COR-L47 (cell line): ENCODE results near the gene FNDC10.

Experiments used
- DNase-seq: peaks from one replicate; lab custom pipeline; 2025; lab: John Stamatoyannopoulos, UW

The FNDC10 gene

GRCh38 chr1:1616045-1616790 is 16.3 kb upstream of the FNDC10 start:
- peak; percentile 23 for DNase-seq

- peak; percentile 99 for DNase-seq
These were observed 15.5 kb upstream of the FNDC10 start, which contains the start of gene MIB2 for GRCh38 chr1:1615256-1616044. MIB2 (plus strand) TSS chr1:1615500; CDS start chr1:1623453, 7,953 bp downstream.

DNA sequence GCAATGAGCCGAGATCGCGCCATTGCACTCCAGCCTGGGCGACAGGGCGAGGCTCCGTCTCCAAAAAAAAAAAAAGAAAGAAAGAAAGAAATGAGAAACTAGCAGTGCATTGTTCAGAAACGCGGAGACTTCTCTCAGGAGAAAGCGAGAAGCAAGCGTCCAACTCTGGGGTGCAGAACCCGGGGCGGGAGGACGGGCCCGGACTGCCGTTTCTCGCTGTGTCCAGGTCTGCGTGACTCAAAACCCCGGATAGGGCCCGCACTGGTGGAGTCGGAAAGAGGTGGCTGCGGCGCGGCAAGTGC is 15.0 kb upstream of the FNDC10 start:
- DNase-seq: no peak

GRCh38 chr1:1614204-1614953 is 14.4 kb upstream of the FNDC10 start:
- peak; percentile 29 for DNase-seq

DNA sequence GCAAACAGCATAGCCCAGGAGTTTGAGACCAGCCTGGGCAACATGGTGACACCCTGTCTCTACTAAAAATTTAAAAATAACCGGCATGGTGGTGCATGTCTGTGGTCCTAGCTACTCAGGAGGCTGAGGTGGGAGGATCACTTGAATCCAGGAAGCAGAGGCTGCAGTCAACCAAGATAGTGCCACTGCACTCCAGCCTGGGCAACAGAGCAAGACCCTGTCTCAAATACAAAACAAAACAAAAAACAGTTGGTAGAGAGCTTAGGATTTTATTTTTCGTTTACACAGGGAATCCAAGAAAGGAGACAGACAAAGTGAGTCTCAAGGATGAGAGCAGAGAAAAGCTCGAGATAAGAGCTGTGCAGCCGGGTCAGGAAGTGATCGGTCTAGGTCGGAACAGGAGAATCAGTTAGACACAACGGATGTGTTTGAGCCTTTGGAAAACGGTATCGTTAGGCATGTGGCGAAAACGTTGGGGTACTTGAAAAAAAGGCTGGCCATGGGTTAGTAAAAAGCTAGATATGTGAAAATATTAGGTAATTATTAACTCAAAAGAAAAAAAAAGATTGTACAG is 13.7 kb upstream of the FNDC10 start:
- DNase-seq: no peak

GRCh38 chr1:1612104-1612400 is 12.1 kb upstream of the FNDC10 start:
- DNase-seq: no peak

- DNase-seq: no peak
These were observed 10.9 kb upstream of the FNDC10 start for GRCh38 chr1:1610796-1611195.

DNA sequence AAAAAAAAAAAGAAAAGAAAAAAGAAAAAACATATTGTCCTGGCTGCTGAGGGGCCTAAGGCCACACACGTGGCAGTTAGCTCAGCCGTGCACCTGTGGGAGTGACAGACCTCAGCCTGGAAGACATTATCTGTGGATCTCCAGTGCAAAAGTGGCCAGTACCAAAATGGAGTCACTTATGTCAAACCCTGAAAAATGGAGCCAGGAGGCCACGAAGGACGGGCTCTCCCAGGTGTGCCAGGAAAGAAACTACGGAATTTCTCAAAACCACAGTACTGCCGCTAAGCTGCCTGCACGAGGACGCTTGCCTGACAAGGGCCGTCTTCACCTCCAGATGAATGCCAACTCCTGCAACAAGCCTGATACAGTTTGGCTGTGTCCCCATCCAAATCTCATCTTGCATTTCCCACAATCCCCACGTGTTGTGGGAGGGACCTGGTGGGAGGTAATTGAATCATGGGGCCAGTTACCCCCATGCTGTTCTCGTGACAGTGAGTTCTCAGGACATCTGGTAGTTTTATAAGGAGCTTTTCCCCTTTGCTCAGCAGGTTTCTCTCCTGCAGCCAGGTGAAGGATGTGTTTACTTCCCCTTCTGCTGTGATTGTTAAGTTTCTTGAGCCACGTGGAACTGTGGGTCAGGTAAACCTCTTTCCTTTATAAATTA is 10.0 kb upstream of the FNDC10 start:
- DNase-seq: no peak

GRCh38 chr1:1606232-1606631 is 6.3 kb upstream of the FNDC10 start:
- no peak for DNase-seq

- no peak for DNase-seq
These were observed 5.8 kb upstream of the FNDC10 start for GRCh38 chr1:1605724-1606123.

DNA sequence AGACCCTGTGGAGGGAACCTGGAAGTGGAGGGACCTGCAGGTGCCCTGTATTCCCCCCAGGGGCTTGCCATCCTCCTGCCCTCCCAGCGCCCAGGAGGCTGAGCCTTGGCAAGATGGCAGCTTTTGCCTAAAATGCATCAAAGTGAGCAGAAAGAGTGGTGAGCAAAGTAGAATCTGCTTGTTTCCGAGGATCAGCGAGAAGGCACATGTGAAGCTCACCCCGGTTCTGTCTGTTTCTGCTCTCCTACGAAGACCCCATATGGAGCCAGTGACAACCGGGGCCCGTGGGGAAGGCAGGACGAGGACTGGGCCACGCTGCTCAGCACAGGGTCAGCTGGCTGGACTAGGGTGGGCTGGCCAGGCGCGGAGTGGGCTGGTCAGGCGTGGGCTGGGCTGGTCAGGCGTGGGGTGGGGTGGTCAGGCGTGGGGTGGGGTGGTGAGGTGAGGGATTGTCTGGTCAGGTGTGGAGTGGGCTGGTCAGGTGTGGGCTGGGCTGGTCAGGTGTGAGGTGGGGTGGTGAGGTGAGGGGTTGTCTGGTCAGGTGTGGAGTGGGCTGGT is 5.2 kb upstream of the FNDC10 start:
- no peak for DNase-seq

DNA sequence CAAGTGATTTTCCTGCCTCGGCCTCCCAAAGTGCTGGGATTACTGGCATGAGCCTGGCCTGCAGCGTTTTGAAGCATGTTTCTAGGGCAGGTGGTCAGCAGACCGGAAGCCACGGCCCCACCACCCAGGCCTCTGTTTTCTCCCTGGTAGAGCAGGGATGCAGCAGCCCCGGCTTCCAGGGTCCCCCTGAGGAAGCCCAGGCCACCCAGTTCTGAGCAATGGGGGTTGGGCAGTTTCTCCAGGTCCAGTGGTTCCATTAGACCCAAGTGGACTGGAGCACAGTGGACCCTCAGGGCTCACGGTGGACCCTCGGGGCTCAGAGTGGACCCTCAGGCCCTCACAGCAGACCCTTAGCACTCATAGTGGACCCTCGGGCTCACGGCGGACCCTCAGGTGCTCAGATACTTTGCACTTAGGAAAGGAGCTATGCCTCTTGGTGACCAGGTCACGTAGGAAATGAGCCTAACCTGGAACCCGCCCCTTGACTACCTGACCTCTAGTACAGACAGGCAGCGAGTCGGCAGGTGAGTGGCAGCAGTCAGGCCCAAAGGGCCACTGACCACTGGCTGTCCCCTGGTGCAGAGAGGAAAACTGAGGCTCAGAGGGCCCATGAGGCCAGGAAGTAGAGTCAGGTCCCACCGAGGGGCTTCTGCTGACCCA is 4.6 kb upstream of the FNDC10 start:
- no peak for DNase-seq

DNA sequence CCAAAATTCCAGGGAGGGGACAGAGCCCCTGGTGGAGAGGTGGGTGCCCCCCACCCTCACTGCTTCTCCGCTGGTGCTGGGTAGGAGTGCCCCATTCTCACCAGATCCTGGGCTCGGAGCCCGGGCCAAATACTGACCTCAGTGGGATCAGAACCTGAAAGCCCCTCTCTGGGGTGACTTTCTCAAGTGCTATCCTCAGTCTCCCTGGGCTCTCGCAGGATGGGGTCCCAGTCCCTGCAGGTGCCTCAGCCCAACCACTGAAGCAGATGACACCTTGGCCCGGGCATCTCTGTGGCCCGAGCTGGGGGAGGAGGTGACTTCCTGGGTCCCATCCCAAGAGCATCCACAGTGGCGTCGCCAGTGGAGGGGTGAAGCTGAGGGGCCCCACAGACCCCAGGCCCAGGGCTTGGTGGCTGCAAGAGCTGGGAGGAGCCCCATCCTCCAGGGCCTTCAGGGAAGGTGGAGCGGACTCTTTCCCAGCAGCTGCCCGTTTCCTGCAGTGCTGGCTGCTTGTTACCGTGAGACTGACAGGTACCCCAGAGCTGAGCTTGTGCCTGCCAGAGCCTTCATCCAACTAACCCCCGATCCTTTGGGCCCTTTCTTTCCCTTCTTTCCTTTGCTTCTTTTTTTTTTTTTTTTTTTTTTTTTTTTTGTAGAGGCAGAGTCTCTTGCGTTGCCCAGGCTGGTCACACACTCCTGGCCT is 3.9 kb upstream of the FNDC10 start:
- no peak for DNase-seq

- DNase-seq: no peak
These were observed 3.1 kb upstream of the FNDC10 start for GRCh38 chr1:1602968-1603506.

GRCh38 chr1:1602304-1602967 is 2.5 kb upstream of the FNDC10 start:
- DNase-seq: no peak

DNA sequence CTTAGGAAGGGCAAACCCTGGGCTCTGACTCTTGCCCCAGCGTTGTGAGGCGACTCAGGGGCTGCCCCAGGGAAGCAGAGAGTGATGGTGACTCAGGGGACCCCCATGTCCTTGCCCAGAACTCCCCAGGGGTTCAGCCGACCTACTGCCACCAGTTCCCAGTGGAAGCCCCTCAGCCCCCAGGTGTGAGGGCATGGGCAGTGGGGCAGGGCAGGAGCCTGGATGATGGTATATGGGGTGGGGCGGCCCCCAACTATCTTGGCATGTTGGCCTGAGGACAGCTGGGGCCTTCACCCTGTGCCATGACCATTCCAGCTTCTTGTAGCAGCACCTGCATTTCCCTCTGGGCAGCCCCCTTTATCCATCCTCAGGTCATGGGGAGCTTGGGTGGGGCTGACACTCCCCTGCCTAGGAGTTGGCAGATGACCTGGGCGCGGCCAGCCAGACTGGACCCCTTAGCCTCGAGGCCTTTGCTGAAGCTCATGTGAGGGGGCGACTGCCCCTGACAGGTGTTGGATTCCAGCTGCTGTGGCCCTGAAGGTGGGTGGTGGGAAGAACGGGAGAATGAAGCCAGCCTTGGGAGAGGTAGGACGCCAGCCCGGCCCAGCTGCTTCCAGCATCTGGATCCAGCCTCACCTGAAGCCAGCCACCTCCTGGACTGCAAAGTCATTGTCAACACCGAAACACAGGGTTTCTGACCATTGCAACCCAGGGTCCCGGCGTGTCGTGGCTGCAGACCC is 1.8 kb upstream of the FNDC10 start:
- DNase-seq: no peak

DNA sequence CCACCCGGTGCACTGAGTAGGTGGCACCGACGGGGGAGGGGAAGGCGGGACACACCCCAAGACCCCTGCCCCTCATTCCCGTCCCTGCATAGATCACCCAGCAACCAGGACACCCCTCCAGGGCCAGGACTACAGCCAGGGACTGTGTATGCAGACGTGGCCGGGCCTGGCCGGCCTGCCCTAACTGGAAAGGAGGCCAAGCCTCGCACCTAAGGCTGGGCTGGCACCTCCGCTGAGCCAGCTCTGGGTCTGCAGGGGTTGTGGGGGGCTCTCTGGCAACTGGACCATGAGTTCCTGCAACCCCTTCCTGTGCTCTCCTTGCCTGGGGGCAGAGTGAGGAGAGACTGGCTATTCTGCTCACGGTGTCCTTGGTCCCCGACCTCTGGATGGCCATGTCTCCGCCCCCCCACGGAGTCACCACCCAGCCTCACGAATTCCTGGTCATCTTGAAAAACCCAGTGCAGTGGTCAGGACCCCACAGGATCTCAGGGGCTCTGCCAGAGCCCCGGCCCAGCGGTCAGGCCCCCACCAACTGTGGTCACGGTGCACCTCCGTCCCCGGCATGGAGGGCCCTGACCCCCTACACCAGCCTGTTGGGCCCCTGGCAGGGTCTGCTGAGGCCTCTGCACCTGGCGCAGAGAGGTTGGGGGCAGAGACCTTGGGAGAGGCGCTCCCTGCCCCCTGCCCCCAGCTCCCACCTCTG is 1.1 kb upstream of the FNDC10 start:
- DNase-seq: no peak
